GM23338 (cell line): ENCODE data around the gene YBX1.
"Not testable (repeated sequence)": the region's sequence is repeated elsewhere in the genome, so short reads cannot be mapped to it uniquely, and the experiment has no call there.

Source experiments
- CREB1 ChIP-seq: fragments of 250-450 bp; sonication (Bioruptor Pico); IDR thresholded peaks from 2 replicates; pipeline ENCODE4 v1.5.0; 2020; ENCODE audit warnings: low read depth, mild to moderate bottlenecking, moderate library complexity
- EZH2 ChIP-seq: fragments of 200-600 bp; sonication (generic); IDR thresholded peaks from one replicate; pipeline ENCODE4 v1.8.0; 2017; ENCODE audit warnings: antibody characterized with exemption, mild to moderate bottlenecking, low read depth; ENCODE audit not compliant: unreplicated experiment
- EZH2phosphoT487 ChIP-seq: fragments of 200-600 bp; sonication (generic); IDR thresholded peaks from one replicate; pipeline ENCODE4 v1.8.1; 2018; ENCODE audit warnings: antibody characterized with exemption; ENCODE audit not compliant: unreplicated experiment
- JUNB ChIP-seq: IDR thresholded peaks from one replicate; pipeline ENCODE4 v1.6.1; 2016; ENCODE audit warnings: antibody characterized with exemption; ENCODE audit not compliant: unreplicated experiment
- POLR2AphosphoS5 ChIP-seq: IDR thresholded peaks from 2 replicates; pipeline ENCODE4 v1.6.1; 2016; ENCODE audit warnings: antibody characterized with exemption, low read depth
- ZNF114 ChIP-seq: fragments of 250-450 bp; sonication (Bioruptor Pico); IDR thresholded peaks from 2 replicates; pipeline ENCODE4 v1.5.0; 2020; ENCODE audit warnings: mild to moderate bottlenecking, moderate library complexity
- TF ChIP-seq, protein P1 (sequence below), 2 experiments: fragments of 200-600 bp in 1 of 2; sonication (generic) in 1 of 2; conservative IDR thresholded peaks; 2 replicates each; pipeline versions ENCODE4 v1.5.1 to v1.6.1; 2016 to 2017; ENCODE audit warnings: antibody characterized with exemption in 2 of 2, low read depth in 2 of 2, mild to moderate bottlenecking in 2 of 2, moderate library complexity in 1 of 2
- TF ChIP-seq, protein P2 (sequence below): IDR thresholded peaks from one replicate; pipeline ENCODE4 v1.6.1; 2018; ENCODE audit warnings: antibody characterized with exemption; ENCODE audit not compliant: unreplicated experiment
- TF ChIP-seq, protein P3 (sequence below): IDR thresholded peaks from 2 replicates; pipeline ENCODE4 v1.6.1; 2016; ENCODE audit warnings: antibody characterized with exemption

- TF ChIP-seq, protein P1, sequence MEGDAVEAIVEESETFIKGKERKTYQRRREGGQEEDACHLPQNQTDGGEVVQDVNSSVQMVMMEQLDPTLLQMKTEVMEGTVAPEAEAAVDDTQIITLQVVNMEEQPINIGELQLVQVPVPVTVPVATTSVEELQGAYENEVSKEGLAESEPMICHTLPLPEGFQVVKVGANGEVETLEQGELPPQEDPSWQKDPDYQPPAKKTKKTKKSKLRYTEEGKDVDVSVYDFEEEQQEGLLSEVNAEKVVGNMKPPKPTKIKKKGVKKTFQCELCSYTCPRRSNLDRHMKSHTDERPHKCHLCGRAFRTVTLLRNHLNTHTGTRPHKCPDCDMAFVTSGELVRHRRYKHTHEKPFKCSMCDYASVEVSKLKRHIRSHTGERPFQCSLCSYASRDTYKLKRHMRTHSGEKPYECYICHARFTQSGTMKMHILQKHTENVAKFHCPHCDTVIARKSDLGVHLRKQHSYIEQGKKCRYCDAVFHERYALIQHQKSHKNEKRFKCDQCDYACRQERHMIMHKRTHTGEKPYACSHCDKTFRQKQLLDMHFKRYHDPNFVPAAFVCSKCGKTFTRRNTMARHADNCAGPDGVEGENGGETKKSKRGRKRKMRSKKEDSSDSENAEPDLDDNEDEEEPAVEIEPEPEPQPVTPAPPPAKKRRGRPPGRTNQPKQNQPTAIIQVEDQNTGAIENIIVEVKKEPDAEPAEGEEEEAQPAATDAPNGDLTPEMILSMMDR (conservative IDR thresholded peaks at IDR 0.05; ENCODE audit: low read depth in 2 of 2) = not testable (repeated sequence)
- TF ChIP-seq POLR2AphosphoS5; EZH2; EZH2phosphoT487; ZNF114 (CRISPR knock-in tag); CREB1 (CRISPR knock-in tag); JUNB: not testable (repeated sequence)
- TF ChIP-seq, protein P2, sequence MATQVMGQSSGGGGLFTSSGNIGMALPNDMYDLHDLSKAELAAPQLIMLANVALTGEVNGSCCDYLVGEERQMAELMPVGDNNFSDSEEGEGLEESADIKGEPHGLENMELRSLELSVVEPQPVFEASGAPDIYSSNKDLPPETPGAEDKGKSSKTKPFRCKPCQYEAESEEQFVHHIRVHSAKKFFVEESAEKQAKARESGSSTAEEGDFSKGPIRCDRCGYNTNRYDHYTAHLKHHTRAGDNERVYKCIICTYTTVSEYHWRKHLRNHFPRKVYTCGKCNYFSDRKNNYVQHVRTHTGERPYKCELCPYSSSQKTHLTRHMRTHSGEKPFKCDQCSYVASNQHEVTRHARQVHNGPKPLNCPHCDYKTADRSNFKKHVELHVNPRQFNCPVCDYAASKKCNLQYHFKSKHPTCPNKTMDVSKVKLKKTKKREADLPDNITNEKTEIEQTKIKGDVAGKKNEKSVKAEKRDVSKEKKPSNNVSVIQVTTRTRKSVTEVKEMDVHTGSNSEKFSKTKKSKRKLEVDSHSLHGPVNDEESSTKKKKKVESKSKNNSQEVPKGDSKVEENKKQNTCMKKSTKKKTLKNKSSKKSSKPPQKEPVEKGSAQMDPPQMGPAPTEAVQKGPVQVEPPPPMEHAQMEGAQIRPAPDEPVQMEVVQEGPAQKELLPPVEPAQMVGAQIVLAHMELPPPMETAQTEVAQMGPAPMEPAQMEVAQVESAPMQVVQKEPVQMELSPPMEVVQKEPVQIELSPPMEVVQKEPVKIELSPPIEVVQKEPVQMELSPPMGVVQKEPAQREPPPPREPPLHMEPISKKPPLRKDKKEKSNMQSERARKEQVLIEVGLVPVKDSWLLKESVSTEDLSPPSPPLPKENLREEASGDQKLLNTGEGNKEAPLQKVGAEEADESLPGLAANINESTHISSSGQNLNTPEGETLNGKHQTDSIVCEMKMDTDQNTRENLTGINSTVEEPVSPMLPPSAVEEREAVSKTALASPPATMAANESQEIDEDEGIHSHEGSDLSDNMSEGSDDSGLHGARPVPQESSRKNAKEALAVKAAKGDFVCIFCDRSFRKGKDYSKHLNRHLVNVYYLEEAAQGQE = not testable (repeated sequence)
- TF ChIP-seq, protein P3, sequence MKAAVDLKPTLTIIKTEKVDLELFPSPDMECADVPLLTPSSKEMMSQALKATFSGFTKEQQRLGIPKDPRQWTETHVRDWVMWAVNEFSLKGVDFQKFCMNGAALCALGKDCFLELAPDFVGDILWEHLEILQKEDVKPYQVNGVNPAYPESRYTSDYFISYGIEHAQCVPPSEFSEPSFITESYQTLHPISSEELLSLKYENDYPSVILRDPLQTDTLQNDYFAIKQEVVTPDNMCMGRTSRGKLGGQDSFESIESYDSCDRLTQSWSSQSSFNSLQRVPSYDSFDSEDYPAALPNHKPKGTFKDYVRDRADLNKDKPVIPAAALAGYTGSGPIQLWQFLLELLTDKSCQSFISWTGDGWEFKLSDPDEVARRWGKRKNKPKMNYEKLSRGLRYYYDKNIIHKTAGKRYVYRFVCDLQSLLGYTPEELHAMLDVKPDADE = not testable (repeated sequence)
These were observed 32.2 kb downstream of the YBX1 start for GRCh38 chr1:42714441-42714840.
